HG02973 (cell line): ENCODE measurements around the gene PCDHA7.
"Not testable (repeated sequence)": the region's sequence is repeated elsewhere in the genome, so short reads cannot be mapped to it uniquely, and the experiment has no call there.

Experiments used
- ATAC-seq: cut with Tn5 transposase; IDR thresholded peaks from one replicate; pipeline ENCODE4 v1.9.1; 2021; ENCODE audit warnings: moderate library complexity; ENCODE audit not compliant: unreplicated experiment

PCDHA7 gene

DNA sequence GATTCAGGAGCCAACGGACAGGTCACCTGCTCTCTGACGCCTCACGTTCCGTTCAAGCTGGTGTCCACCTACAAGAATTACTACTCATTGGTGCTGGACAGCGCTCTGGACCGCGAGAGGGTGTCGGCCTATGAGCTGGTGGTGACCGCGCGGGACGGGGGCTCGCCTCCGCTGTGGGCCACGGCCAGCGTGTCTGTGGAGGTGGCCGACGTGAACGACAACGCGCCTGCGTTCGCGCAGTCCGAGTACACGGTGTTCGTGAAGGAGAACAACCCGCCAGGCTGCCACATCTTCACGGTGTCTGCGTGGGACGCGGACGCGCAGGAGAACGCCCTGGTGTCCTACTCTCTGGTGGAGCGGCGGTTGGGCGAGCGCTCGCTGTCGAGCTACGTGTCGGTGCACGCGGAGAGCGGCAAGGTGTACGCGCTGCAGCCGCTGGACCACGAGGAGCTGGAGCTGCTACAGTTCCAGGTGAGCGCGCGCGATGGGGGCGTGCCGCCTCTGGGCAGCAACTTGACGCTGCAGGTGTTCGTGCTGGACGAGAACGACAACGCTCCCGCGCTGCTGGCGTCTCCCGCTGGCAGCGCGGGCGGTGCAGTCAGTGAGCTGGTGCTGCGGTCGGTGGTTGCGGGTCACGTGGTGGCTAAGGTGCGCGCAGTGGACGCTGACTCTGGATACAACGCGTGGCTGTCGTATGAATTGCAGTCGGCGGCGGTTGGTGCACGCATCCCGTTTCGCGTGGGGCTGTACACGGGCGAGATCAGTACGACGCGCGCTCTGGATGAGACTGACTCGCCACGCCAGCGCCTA lies 23.3 kb downstream of the PCDHA7 start:
- ATAC-seq, result no peak

DNA sequence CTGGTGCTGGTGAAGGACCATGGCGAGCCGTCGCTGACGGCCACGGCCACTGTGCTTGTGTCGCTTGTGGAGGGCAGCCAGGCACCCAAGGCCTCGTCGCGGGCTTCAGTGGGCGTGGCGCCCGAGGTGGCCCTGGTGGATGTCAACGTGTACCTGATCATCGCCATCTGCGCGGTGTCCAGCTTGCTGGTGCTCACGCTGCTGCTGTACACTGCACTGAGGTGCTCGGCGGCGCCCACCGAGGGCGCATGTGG lies 23.8 kb downstream of the PCDHA7 start:
- ATAC-seq, result no peak

DNA sequence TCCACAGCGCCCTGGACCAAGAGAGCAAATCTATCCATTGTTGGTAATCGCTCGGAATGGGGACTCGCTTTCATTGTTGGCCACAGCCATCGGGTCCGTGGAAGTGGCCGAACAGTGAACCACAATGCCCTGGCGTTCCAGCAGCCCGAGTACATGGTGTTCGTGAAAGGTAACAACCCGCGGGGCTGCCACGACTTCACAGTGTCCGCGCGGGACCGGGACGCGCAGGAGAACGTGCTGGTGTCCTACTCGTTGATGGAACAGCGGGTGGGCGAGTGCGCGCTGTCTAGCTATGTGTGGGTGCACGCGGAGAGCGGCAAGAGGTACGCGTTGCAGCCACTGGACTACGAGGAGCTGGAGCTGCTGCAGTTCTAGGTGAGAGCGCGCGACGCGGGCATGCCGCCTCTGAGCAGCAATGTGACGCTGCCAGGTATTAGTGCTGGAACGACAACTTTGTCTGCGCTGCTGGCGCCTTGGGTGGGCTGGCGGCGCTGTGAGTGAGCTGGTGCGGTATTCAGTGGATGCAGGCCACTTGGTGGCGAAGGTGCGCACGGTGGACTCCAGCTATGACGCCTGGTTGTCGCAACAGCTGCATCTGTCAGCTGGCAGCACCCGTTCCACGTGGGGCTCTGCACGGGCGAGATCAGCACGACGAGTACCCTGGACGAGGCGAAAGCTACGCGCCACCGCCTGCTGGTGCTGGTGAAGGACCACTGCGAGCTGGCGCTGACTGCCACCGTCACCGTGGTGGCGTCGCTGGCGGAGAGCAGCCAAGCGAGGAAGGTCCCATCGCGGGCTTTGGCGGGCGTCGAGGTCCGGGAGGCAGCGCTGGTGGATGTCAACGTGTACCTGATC lies 28.6 kb downstream of the PCDHA7 start:
- no peak for ATAC-seq

DNA sequence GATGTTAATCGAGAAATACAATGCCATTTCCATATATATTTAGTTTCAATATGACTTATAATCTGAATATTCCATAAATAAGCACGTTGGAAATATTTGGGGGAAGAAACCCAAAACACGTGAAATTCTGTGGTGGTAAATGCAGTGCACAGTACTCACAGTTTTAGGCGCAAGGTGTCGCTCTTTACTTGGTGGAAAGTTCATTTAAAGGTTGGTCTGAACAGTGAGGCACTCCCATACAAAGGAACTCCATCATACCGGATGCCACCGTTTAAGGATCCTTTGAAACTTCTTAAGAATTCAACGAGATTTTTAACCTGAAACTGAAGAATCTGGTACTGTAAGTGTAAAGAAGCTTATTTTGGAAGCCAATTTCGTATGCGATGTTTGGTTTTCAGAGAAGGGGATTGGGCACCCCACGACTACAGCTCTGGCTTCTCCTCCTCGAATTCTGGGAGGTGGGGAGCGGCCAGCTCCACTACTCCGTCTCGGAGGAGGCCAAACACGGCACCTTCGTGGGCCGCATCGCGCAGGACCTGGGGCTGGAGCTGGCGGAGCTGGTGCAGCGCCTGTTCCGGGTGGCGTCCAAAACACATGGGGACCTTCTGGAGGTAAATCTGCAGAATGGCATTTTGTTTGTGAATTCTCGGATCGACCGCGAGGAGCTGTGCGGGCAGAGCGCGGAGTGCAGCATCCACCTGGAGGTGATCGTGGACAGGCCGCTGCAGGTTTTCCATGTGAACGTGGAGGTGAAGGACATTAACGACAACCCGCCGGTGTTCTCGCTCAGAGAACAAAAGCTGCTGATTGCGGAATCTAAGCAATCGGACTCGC lies 34.9 kb downstream of the PCDHA7 start, which contains the start of gene PCDHA11:
Gene PCDHA11, plus strand, starts transcription at position 237 of the 834 bp plus-strand sequence. Its CDS starts 147 bp downstream, at position 384.
- no peak for ATAC-seq

DNA sequence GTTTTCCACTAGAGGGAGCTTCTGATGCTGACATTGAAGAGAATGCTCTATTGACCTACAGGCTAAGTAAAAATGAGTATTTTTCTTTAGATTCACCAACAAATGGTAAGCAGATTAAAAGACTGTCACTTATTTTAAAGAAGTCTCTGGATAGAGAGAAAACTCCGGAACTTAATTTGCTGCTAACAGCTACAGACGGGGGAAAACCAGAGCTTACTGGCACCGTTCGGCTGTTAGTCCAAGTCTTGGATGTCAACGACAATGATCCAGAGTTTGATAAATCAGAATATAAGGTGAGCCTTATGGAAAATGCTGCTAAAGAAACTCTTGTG lies 35.5 kb downstream of the PCDHA7 start:
- ATAC-seq, result no peak

DNA sequence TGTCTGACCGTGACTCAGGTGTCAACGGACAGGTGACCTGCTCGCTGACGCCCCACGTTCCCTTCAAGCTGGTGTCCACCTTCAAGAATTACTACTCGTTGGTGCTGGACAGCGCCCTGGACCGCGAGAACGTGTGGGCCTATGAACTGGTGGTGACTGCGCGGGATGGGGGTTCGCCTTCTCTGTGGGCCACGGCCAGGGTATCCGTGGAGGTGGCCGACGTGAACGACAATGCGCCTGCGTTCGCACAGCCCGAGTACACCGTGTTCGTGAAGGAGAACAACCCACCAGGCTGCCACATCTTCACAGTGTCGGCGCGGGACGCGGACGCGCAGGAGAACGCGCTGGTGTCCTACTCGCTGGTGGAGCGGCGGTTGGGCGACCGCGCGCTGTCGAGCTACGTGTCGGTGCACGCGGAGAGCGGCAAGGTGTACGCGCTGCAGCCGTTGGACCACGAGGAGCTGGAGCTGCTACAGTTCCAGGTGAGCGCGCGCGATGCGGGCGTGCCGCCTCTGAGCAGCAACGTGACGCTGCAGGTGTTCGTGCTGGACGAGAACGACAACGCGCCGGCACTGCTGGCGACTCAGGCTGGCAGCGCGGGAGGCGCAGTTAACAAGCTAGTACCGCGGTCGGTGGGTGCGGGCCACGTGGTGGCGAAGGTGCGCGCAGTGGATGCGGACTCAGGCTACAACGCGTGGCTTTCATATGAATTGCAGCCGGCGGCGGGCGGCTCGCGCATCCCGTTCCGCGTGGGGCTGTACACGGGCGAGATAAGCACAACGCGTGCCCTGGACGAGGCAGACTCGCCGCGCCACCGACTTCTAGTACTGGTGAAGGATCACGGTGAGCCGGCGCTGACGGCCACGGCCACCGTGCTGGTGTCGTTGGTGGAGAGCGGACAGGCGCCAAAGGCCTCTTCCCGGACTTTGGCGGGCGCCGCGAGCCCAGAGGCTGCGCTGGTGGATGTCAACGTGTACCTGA lies 36.4 kb downstream of the PCDHA7 start:
- ATAC-seq, result no peak

DNA sequence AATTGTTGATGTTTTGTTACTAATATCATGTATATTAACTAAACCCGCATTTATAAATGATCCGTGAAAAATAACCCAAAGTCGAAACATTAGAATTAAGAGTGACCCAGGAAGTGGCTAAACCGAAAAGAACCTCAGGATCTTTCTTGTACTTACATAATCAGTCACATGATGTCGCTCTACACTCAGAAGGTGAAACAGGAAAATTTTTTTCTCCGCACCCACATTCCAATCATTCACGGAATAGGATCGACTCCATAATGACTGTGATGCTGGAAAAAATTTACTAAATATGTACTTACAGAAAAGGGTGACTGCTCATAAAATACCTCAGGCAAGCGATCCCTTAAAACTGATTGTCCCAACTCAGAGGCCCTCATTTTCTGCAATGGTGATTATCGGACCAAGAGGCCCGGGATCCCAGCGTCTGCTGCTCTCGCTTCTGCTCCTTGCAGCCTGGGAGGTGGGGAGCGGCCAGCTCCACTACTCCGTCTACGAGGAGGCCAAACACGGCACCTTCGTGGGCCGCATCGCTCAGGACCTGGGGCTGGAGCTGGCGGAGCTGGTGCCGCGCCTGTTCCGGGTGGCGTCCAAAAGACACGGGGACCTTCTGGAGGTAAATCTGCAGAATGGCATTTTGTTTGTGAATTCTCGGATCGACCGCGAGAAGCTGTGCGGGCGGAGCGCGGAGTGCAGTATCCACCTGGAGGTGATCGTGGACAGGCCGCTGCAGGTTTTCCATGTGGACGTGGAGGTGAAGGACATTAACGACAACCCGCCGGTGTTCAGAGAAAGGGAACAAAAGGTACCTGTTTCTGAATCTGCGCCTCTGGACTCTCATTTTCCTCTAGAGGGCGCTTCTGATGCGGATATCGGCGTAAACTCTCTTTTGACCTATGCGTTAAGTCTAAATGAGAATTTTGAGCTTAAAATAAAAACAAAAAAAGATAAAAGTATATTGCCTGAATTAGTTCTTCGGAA lies 41.3 kb downstream of the PCDHA7 start, which contains the start of gene PCDHA12:
Gene PCDHA12, plus strand, starts transcription at position 224 of the 981 bp plus-strand sequence. Its CDS starts 165 bp downstream, at position 389.
- ATAC-seq, result no peak

DNA sequence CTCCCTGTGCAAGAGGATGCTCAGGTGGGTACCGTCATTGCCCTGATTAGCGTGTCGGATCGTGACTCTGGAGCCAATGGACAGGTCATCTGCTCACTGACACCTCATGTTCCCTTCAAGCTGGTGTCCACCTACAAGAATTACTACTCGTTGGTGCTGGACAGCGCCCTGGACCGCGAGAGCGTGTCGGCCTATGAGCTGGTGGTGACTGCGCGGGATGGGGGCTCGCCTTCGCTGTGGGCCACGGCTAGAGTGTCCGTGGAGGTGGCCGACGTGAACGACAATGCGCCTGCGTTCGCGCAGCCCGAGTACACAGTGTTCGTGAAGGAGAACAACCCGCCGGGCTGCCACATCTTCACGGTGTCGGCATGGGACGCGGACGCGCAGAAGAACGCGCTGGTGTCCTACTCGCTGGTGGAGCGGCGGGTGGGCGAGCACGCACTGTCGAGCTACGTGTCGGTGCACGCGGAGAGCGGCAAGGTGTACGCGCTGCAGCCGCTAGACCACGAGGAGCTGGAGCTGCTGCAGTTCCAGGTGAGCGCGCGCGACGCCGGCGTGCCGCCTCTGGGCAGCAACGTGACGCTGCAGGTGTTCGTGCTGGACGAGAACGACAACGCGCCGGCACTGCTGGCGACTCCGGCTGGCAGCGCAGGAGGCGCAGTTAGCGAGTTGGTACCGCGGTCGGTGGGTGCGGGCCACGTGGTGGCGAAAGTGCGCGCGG lies 42.6 kb downstream of the PCDHA7 start:
- ATAC-seq, result not testable (repeated sequence)

DNA sequence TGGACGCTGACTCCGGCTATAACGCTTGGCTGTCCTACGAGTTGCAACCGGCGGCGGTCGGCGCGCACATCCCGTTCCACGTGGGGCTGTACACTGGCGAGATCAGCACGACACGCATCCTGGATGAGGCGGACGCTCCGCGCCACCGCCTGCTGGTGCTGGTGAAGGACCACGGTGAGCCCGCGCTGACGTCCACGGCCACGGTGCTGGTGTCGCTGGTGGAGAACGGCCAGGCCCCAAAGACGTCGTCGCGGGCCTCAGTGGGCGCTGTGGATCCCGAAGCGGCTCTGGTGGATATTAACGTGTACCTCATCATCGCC lies 43.2 kb downstream of the PCDHA7 start:
- ATAC-seq, result no peak

DNA sequence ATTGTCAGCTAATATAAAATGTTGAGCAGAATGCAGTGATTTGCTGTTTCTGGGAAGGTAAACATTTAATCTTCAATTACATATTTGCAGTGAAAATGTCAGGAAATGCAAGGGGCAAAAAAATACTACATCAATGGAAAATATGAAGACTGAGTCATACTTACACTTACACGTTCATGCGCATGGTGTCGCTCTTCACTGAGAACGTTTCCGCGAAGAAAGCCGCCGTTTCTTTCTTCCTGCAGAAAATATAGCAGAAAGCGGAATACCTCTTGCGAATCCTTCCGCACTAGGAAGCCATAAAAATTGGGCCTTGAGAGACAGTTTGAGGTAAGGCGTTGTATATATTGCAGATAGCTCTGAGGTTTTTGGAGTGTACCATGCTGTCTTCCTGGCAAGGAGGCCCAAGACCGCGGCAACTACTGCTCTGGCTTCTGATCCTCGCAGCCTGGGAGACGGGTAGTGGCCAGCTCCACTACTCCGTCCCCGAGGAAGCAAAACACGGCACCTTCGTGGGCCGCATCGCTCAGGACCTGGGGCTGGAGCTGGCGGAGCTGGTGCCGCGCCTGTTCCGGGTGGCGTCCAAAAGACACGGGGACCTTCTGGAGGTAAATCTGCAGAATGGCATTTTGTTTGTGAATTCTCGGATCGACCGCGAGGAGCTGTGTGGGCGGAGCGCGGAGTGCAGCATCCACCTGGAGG lies 48.0 kb downstream of the PCDHA7 start, which contains the start of gene PCDHA13:
Gene PCDHA13, plus strand, starts transcription at position 236 of the 702 bp plus-strand sequence. Its CDS starts 145 bp downstream, at position 381.
- no peak for ATAC-seq

DNA sequence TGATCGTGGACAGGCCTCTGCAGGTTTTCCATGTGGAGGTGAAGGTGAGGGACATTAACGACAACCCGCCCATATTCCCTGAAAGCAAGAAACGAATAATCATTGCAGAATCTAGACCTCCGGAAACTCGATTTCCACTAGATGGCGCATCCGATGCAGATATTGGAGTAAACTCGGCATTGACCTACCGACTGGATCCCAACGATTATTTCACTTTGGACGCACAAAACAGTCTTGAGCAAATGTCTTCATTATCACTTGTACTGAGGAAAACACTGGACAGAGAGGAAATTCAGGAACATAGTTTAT lies 48.5 kb downstream of the PCDHA7 start:
- ATAC-seq, result no peak

DNA sequence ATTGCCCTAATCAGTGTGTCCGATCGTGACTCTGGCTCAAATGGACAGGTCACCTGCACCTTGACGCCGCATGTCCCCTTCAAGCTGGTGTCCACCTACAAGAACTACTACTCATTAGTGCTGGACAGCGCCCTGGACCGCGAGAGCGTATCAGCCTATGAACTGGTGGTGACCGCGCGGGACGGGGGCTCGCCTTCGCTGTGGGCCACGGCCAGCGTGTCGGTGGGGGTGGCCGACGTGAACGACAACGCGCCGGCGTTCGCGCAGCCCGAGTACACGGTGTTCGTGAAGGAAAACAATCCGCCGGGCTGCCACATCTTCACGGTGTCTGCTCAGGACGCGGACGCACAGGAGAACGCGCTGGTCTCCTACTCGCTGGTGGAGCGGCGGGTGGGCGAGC lies 49.3 kb downstream of the PCDHA7 start:
- no peak for ATAC-seq

DNA sequence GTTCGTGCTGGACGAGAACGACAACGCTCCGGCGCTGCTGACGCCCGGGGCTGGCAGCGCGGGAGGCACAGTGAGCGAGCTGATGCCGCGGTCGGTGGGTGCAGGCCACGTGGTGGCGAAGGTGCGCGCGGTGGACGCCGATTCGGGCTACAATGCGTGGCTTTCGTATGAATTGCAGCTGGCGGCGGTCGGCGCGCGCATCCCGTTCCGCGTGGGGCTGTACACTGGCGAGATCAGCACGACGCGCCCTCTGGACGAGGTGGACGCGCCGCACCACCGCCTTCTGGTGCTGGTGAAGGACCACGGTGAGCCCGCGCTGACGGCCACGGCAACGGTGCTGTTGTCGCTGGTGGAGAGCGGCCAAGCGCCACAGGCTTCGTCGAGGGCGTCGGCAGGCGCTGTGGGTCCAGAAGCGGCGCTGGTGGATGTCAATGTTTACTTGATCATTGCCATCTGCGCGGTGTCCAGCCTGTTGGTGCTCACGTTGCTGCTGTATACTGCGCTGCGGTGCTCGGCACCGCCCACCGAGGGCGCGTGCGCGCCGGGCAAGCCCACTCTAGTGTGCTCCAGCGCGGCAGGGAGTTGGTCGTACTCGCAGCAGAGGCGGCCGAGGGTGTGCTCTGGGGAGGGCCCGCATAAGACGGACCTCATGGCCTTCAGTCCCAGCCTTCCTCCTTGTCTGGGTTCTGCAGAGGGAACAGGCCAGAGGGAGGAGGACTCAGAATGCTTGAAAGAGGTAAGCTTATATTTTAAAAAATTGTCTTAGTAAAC lies 50.0 kb downstream of the PCDHA7 start:
- no peak for ATAC-seq
